ENCODE data around the gene CIB1. TPM values are rescaled to one million over a fixed set of nuclear protein-coding genes. Genes with fewer than 3 reads are reported as not detected.

The CIB1 gene
- total RNA-seq, 1 donor from 2014 or later = 50.9 TPM

GRCh38 chr15:90217671-90218394 lies 15.9 kb downstream of the CIB1 start:
- intact Hi-C loops (cut with DNase I) = no loop called here
- Histone ChIP-seq H3K9me3 (no peaks in the 10 kb centered on the region), H3K4me3 (no peak overlapping the region), H3K36me3 (no peaks in the 10 kb centered on the region), H3K27me3 (no peaks in the 10 kb centered on the region), H3K4me1 (peaks cover 4 to 5% of the 10 kb centered on the region in 2 donors), H3K27ac (no peak overlapping the region)
- TF ChIP-seq CTCF (IDR thresholded peaks at IDR 0.05) = no peak
- DNase-seq (ENCODE audit: low spot score in 2 of 2) = no peak

GRCh38 chr15:90214553-90215196 lies 19.1 kb downstream of the CIB1 start:
- no peak for DNase-seq (ENCODE audit: low spot score in 2 of 2)
- Histone ChIP-seq H3K4me3 (no peak overlapping the region), H3K9me3 (no peaks in the 10 kb centered on the region), H3K27ac (no peak overlapping the region), H3K36me3 (no peaks in the 10 kb centered on the region), H3K27me3 (no peaks in the 10 kb centered on the region), H3K4me1 (no peaks in the 10 kb centered on the region)
- intact Hi-C loops (cut with DNase I) = no loop called here
- no peak for TF ChIP-seq CTCF (IDR thresholded peaks at IDR 0.05)

GRCh38 chr15:90213818-90214204 lies 19.9 kb downstream of the CIB1 start:
- Histone ChIP-seq H3K27me3 (no peaks in the 10 kb centered on the region), H3K4me3 (no peak overlapping the region), H3K36me3 (no peaks in the 10 kb centered on the region), H3K4me1 (no peaks in the 10 kb centered on the region), H3K9me3 (no peaks in the 10 kb centered on the region), H3K27ac (no peak overlapping the region)
- no peak for TF ChIP-seq CTCF (IDR thresholded peaks at IDR 0.05)
- intact Hi-C loops (cut with DNase I) = no loop called here
- DNase-seq (ENCODE audit: low spot score in 2 of 2) = no peak

- Histone ChIP-seq H3K9me3 (no peaks in the 10 kb centered on the region), H3K36me3 (no peaks in the 10 kb centered on the region), H3K4me1 (no peaks in the 10 kb centered on the region), H3K27ac (no peak overlapping the region), H3K4me3 (no peak overlapping the region), H3K27me3 (no peaks in the 10 kb centered on the region)
- intact Hi-C loops (cut with DNase I) = no loop called here
- no peak for TF ChIP-seq CTCF (IDR thresholded peaks at IDR 0.05)
- DNase-seq (ENCODE audit: low spot score in 2 of 2) = no peak
Measured at GRCh38 chr15:90213122-90213817, 20.5 kb downstream of the CIB1 start.

- no peak overlapping the region for H3K4me3 ChIP-seq
- H3K27ac ChIP-seq = no peak overlapping the region
Measured at GRCh38 chr15:90212221-90213098, 21.3 kb downstream of the CIB1 start.

More at GRCh38 chr15:90212221-90213098, 21.3 kb downstream of the CIB1 start:
- H3K4me1 ChIP-seq = no peaks in the 10 kb centered on the region
- H3K36me3 ChIP-seq = no peaks in the 10 kb centered on the region
- intact Hi-C loops (cut with DNase I) = no loop called here
- H3K27me3 ChIP-seq = no peaks in the 10 kb centered on the region
- no peaks in the 10 kb centered on the region for H3K9me3 ChIP-seq
- no peak for DNase-seq (ENCODE audit: low spot score in 2 of 2)
- no peak for TF ChIP-seq CTCF (IDR thresholded peaks at IDR 0.05)
